HG03439 (cell line): ENCODE measurements around the gene RALB.

ENCODE experiments used
- ATAC-seq: cut with Tn5 transposase; IDR thresholded peaks from one replicate; pipeline ENCODE4 v1.9.1; 2021; ENCODE audit warnings: mild to moderate bottlenecking, moderate library complexity; ENCODE audit not compliant: unreplicated experiment

The RALB gene, protein sequence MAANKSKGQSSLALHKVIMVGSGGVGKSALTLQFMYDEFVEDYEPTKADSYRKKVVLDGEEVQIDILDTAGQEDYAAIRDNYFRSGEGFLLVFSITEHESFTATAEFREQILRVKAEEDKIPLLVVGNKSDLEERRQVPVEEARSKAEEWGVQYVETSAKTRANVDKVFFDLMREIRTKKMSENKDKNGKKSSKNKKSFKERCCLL

DNA sequence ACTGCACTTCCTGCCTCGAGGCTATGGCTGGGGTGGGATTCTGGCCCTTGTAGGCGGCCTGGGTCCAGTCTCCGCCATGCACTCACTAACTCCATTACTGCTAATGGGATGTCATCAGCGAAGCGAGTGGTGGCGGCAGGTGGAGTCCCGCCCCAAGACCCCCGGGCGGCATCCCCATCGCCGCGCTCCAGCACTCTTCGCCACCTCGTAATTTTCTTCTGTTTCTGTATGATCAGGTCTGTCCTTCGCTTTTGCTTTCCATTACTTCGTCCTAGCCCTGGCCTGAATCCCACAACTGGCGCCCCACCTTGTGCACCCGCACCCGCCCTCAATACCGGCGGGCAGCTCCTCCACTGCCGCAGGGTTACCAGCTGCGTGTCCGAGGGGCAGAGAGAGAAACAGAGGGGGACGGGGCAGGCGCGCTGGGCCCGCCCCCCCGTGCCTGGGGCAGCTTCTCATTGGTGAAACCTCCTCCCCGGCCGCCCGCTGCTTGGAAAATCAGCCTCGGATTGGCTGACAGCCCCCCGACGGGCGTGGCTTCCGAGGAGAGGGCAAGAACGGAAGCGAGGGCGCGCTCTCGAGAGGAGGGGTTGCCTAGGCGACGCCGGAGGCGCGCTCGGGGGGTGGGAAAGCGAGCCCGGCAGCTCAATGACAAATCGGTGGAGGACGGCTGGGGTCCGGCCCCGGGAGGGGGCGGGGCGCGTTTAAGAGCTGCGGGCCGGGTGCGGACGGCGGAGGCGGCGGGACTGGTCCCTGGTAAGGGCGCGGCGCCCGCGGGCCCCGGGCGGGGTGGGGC lies at the start of gene RALB:
Gene RALB (plus strand): TSS at position 628 of the 796 bp plus-strand sequence. CDS start 25,813 bp downstream, outside the sequence.
- peak; percentile 96 for ATAC-seq

DNA sequence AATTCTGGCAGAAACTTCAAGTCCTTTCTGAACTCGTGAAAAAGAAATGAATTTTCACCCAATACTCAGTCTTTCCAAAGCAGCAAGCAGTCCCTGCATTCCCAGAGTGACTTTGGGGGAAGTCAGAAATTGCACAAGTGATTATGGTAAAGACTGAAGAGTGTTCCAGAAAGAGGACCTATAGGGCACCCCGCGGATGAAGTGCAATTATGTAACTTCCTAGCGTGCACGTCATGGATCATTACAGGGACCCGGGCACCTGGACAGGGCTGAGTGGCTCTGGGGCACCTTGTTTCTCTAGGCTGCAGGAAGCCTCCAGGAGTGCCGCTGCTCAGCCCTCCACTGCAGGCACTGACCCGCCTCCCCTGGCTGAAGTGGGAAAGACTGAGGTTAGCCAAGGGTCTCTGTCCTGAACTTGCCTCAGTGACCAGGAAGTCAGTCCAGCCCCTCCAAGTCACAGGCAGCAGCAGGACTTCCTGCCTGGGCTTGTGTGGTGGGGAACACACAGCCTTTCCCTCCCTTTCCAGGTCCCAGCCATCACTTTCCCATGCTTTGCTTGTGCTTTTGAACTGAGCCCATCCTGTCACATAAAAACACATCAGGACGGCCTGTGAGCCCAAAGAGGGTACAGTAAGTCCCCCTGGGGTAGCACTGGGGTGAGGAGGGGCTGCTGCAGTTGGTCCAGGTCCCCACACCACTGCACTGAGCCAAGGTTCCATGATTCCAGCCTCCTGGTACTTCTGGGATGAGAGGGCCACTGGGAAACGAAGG lies 49.2 kb upstream of the RALB start:
- ATAC-seq, result no peak

DNA sequence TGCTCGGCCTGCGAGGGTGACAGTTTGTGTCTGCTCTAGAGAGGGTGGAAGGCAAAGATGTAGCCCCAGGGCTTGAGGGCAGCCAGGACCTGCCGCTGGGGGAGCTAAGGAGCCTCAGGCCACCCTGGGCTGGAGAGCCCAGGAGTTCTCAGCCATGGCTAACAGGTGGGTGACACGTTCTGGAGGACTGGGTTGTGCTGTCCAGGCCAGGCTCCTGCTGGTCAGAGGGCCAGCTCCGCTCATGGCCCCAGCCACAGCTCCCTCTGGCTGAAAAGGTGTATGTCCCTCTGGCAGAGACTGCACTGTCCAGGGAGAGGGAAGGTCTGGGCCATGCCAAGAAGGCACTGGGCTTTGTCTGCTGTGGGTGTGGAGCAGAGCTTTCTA lies 48.6 kb upstream of the RALB start:
- no peak for ATAC-seq

DNA sequence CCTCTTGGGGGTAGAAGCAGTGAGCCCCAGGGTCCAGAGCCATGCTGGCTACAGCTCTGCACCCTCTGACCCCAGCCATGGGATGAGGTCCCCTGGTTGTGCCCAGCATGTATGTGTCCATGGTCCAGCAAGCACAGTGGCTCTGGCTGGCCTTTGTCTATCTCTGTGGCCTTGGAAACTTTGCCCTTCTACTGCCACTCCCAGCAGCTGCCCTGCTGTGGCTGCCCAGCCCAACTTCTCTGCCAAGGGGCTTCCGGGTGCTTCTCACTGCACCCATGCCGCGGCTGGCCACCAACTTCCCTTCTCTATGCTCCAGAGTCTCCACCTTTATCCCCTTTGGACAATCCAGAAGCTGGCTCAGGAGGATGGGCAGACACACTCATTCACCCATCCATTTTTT lies 48.2 kb upstream of the RALB start:
- ATAC-seq, result no peak

DNA sequence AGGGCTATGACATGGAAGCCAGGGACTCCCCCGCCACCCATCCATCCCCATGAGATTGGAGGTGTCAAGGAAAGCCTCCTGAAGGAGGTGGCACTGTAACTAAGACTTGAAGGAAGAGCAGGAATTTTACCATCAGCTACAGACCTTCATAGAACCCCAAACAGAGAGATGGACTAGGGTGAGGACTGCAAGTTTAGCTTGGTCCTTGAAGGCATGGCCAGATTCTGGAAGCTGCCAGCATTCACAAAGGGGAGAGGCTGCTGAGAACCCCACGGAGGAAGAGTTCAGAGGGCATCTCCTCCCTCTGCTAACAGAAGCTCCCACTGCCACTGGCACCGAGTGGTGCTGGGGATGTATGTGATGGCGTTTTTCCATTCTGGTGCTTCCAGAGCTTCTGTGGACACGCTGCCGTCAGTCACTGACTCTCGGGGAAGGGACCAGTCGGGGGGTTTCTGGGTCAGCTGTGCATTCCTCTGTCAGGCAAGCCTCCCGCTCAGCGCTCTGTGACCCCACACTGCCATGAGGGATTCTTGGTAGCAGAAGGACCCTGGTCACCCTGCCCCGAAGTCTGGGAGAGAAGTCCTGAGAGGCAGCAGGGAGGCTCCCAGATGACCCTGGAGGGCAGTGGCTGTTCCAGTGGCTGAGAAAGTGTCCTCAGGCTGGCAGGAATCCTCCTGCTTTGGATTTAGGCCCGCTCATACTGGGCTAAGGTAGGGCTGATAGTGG lies 47.5 kb upstream of the RALB start:
- no peak for ATAC-seq

DNA sequence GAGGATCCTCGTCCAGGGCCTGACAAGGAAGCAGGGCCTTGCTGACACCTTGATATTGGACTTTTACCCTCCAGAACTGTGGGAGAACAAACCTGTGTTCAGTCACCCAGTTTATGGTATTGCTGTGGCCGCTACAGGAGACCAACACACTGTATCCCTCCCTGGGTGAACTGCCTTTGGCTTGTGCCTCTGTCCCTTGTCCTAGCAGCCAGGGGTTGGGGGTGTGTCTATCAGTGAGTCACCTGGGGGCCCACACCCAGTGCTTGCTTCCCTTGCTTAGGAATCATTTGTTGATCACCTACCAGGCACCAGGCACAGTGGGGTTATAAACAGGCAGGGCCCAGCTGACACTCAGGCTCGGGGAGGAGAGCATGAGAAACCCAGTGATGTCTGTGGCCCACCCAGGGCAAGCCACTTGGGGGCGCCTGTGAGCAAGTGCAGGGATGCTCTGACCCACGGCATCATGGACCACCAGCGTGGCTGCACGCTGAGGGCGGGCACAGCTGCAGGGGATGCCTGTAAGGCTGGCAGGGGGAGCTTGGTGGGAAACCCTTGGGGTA lies 46.5 kb upstream of the RALB start:
- no peak for ATAC-seq

DNA sequence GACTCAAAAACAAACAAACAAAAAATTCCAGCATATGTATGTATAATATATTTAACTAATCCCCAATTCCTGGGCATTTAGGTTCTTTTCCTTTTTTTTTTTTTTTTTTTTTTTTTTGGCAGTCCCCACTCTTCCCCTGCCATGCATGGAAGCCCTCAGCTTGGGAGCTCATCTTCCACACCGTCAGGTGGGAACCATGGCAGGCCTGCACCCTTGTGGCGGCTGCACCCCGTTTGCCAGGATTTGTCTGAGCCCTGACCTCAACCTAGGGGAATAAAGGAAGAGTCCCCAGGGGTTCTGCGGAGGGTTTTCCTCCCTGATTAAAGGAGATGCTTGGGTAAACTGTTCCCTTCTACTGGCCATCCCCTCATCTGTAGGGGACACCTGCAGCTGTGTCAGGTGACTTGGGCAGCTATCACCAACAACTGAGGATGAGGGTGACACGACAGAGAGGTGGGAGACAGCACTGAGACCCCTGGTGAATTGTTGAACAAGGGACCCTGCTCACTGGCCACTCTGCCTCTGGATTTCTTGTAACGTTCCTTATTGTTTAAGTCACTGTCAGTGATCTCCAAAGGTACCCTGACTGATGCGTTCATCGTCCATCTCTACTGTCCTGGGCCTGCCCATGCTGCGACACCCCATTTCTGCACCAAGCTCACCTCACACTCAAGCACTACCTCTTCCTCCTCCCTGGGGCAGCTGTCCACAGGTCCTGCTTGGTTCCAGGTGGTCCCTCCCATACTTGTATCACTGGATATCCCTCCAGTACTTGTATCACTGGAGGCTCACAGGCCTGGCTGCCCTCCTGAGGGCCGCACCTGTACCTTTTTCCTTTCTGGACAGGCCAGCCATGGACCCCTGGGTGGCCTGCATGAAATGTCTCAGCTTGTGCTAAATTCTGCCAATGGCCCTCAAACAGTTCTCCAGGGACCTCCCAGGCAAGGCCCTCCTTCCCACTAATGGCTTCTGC lies 44.0 kb upstream of the RALB start:
- ATAC-seq, result no peak

DNA sequence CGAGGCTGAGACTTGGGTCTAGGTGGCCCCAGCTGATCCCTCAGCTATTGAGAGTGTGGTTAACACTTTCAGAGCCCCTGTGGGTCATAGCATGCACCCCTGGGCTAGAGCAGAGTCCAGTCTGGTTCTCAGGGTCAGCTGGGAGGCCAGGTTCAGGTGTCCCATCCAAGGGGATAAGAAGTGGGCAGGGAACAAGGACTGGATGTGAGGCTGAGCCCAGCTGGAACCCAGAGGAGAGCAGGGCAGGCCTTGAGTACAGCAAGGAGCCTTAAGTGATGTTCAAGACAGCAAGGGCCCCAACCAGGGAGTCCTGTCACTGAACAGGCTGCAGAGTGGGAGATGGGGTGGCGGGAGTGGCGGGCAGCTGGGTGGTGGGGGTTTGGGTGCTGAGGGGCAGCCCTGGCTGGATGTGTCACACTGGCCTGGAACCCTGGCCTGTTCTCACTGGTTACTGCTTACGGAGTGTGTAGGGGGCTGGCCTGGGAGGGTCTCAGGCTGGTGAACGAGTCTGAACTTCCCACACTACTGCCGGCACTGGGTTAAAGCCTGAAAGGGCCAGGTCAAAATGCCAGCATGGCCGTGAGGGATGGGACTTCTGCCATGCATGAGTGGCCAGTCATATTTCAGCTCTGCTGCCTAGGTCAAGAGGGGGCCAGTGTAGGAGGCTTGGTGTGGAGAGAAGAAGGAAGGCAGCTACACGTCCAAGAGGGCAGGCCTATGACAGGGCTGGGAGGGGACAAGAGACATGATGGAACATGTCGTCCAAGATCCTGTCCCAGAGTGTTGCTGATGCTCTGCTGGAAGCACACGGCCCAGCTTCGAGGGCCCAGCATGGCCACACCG lies 43.0 kb upstream of the RALB start:
- no peak for ATAC-seq

DNA sequence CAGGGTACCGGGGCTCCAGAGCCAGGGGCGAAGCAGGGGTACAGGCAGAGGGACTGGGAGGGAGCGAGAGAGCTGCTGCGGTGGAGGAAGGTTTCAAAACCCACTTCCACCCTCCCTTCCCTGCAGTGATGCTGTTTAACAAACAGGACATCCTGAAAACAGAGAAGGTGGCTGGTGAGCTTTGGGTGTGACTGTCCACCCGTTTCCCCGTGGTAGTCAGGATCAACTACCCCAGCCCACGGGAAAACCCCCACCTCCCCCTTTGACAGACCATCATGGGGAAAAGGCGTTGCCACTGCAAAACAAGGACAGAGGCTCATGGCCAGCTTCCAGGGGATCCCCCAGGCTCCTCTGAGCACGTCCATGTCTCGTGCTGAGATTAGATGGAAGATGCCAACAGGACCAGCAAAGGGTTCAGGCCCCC lies 42.4 kb upstream of the RALB start:
- no peak for ATAC-seq

DNA sequence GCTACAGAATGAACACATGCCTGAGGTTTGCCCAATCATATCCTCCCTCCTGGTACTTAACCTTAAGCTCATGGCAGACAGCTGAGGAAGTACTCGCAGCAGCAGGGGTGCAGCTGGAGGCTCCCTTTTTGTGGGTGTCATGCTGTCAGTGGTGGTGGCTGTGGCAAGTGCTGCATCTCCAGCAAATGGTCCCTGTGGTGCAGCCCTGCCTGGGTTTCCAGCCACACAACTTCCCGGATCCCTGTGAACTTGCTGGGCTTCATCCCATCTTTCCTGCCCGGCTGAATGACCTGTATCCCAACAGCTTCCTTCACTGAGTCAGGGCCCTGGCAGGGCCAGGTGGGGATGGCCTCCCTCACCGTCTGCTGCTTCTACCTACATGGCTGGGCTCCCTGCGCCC lies 34.5 kb upstream of the RALB start:
- ATAC-seq, result no peak

DNA sequence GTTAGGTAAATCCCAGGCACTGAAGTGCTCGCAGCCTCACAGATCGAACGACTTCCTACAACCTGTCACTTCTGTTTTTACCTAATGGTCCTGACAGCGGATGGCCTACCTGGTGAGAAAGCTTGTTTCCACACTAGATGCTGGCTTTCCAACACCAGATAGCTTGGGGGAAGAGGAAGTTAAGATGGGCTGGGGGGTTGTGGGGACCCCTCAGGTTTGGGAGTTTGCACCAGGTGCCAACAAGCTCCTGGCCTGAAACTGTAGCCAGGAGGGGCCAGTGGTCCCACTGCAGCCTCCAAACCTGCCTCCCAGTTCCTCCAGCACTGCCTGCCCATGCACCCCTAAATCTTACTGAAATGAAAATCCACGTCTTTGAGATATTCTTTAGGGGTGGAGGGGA lies 33.4 kb upstream of the RALB start:
- ATAC-seq, result no peak

DNA sequence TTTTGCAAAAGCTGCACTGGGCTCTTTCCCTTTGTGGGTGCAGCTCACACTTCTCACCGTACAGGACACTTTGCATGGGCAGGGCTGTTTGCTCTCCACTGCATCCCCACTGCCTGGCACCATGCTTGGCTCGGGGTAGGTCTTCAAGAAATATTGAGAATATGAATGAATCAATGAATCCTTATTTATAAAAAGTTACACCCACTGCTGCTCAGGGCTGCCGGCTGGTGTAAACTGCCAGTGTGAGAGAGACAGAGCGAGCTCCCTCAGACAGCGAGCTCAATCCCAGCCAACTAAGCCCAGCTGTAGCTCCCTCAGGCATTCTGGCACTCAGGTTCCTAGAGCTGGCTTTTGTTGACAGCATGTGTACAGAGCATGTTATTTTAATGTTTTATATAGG lies 32.9 kb upstream of the RALB start:
- no peak for ATAC-seq

DNA sequence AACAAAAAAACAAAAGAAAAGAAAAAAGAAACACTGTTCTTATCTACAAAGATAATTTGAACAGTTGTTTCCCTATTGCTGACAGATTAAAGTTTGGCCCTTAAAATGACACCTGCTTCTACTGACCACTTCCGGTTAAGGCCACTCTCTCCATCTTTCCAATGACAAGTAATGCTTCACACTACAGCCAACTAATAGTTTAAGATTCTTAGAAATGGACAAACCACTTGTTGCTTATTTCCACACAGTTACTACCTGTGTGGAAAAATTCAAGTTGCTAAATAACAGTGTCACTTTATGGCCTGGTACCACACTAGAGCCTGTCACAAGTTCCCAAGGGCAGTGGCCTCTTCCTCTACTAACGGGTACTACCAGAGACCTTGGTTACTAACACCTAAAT lies 31.9 kb upstream of the RALB start:
- ATAC-seq, result no peak

DNA sequence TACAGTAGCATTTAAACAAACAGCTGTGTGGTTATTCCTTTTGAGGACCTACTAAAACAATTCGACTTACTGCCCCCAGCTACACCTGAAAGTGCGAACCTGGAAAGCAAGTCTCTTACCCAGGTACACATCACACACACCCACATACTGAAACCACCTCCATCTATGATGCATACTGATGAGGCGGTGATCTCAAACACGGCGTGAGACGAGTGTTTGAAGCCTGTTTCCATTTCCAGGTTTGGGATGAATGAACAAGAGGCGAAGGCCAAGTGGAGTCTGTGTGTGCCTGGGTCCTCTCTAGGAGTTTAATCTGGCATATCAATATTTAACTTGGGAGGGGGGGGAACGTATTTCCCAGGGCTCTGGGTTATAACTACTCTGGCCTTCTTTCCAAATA lies 31.0 kb upstream of the RALB start:
- ATAC-seq, result no peak

DNA sequence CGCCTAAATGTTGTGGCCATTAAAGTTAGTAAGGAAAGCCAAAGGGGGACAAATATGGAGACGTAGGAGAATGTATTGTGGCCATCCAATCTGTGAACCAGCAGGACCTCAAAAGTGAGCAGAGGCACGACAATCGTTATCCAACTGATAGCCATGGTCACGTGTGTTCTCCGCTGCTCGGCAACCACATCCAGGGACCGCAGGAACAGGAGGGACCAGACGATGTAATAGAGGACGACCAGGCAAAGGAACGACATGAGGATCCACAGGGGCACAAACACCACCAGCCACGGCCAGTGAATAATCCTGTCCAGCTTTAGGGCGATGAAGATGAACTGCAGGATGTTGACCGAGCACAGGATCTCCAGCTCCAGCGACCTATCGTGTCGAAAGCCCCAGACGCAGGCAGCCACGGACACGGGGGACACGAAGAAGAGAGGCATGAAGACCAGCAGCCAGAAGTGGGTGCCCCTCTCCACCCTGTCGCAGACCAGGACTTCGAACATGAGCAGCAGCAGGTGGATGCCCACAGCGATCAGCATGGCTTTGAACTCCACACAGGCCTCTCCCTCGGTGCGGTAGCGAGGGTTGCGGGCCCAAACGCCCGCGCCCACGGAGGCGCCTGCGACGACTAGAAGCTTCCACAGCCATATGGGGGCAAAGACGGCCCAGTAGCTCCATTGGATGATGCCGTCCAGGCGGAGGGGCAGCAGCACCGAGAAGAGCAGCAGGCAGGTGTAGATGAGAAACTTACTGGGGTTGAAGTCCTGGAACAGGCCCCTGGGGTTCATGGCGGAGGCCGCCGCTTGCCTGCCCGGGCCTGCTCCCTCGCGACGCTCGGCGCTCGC lies 30.2 kb upstream of the RALB start:
- ATAC-seq, result no peak

DNA sequence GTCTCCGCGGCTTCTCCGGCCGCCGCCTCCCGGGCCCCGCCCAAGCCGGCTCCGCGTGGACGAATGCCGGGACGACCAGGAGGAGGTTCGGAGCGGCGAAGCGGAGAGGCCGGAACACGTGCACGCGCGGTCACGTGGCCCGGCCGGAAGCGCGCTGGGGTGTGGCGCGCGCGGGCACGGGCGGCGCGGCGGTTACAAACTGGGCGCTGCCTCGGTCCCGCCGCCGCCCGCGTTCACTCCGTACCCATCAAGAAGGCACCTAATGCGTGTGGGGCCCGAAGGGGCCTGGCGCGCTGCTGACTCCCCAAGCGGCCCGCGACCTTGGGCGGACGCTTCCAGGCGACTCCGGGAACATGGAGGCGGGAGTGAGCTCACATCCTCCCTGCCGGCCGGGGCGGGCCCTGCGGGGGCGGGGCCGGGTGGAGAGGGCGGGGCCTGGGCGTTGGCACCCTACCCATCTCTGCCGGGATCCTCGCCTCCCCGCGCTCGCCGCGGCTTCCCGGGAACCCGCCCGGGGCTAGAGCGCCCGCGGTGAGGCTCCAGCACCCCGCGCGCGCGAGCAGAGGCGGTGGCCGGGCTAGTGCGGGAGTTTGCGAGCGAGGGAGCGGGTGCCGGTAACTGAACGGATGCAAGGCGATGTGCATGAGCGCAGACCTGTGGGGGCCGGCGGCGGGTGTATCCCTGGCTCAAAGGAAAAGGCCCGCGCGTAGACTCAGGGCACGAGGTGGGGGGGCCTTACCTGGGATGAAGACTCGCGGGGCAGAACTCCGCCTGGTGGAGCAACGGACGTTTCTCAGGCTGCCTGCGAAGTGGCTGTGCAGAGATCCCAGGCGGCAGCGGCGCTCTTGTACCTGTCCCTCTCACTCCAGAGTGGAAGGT lies 29.4 kb upstream of the RALB start, which contains the start of gene TMEM185B:
Gene TMEM185B (minus strand): TSS at position 367 of the 879 bp plus-strand sequence. CDS start 424 bp downstream, outside the sequence.
- peak; percentile 93 for ATAC-seq

DNA sequence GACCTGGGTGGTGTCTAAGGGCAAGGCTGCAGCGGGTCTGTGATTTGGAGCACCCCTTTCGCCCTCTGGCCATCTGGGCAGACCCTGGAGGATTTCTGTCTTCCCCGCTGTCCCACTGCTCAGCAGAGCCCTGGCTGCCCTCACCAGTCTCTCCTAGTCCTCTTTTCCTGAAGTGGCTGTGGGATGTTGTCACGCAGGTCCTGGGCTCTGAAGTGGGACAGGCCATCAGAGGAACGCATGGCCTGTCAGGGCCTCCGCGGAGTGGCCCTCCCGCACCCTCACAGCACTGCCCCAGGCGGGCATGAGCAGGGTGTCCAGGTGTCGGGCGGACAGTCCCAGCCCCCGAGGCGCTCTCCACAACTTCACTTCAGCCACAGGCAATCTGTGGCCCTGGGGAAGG lies 28.4 kb upstream of the RALB start:
- ATAC-seq, result no peak
